NCI-H146 (cell line): Measurements from ENCODE around the gene NEDD4.
A peak's percentile ranks its signal among the peaks of the same experiment; 100 is the strongest.
"Not testable (repeated sequence)": the region's sequence is repeated elsewhere in the genome, so short reads cannot be mapped to it uniquely, and the experiment has no call there.

ENCODE experiments used
- DNase-seq: peaks from one replicate; lab custom pipeline; 2025; lab: John Stamatoyannopoulos, UW

The NEDD4 gene

GRCh38 chr15:55824857-55825613 is 168.4 kb downstream of the NEDD4 start:
- no peak for DNase-seq

- no peak for DNase-seq
Measured at GRCh38 chr15:55823699-55824340, 169.6 kb downstream of the NEDD4 start.

GRCh38 chr15:55823191-55823670 is 170.2 kb downstream of the NEDD4 start:
- DNase-seq, result no peak

- DNase-seq, result not testable (repeated sequence)
Measured at GRCh38 chr15:55821740-55822139, 171.7 kb downstream of the NEDD4 start.

- DNase-seq, result no peak
Measured at GRCh38 chr15:55820043-55820442, 173.4 kb downstream of the NEDD4 start.

- no peak for DNase-seq
Measured at GRCh38 chr15:55819397-55820034, 173.9 kb downstream of the NEDD4 start.

- no peak for DNase-seq
Measured at GRCh38 chr15:55816017-55816416, 177.4 kb downstream of the NEDD4 start.

GRCh38 chr15:55802600-55803376 is 190.6 kb downstream of the NEDD4 start:
- no peak for DNase-seq

- no peak for DNase-seq
Measured at GRCh38 chr15:55800216-55800615, 193.2 kb downstream of the NEDD4 start.

- peak; percentile 25 for DNase-seq
Measured at GRCh38 chr15:55799291-55800212, 193.9 kb downstream of the NEDD4 start.

- DNase-seq, result no peak
Measured at GRCh38 chr15:55796321-55796965, 197.0 kb downstream of the NEDD4 start.

GRCh38 chr15:55795031-55795430 is 198.4 kb downstream of the NEDD4 start:
- DNase-seq, result no peak

- DNase-seq, result no peak
Measured at GRCh38 chr15:55791551-55792400, 201.6 kb downstream of the NEDD4 start.

GRCh38 chr15:55789066-55789660 is 204.2 kb downstream of the NEDD4 start:
- no peak for DNase-seq

GRCh38 chr15:55786341-55786740 is 207.1 kb downstream of the NEDD4 start:
- DNase-seq, result no peak

- DNase-seq, result not testable (repeated sequence)
Measured at GRCh38 chr15:55785593-55785992, 207.8 kb downstream of the NEDD4 start.

GRCh38 chr15:55784286-55784685 is 209.1 kb downstream of the NEDD4 start:
- DNase-seq, result no peak

- DNase-seq, result no peak
Measured at GRCh38 chr15:55782901-55783300, 210.5 kb downstream of the NEDD4 start.

GRCh38 chr15:55780292-55780691 is 213.1 kb downstream of the NEDD4 start:
- no peak for DNase-seq
